K562 (cell line): Measurements from ENCODE around the gene PIN1. TPM values are rescaled to one million over a fixed set of nuclear protein-coding genes. Genes with fewer than 3 reads are reported as not detected.

Experiments used
- C11orf30 ChIP-seq: fragments of 450-650 bp; IDR thresholded peaks from 2 replicates; pipeline ENCODE4 v1.6.1; 2016; ENCODE audit warnings: low read depth, mild to moderate bottlenecking
- CBFA2T3 ChIP-seq: fragments of 450-650 bp; IDR thresholded peaks from 2 replicates; pipeline ENCODE4 v1.6.1; 2017
- CREBBP ChIP-seq: IDR thresholded peaks from one replicate; pipeline ENCODE4 v1.6.1; 2012; ENCODE audit warnings: low read depth, mild to moderate bottlenecking, control low read depth, inconsistent platforms, low read length
- E2F3 ChIP-seq: fragments of 250-450 bp; sonication (Bioruptor Pico); IDR thresholded peaks from 2 replicates; pipeline ENCODE4 v1.4.0; 2020; ENCODE audit warnings: mild to moderate bottlenecking
- EGR1 ChIP-seq: fragments of 450-650 bp; conservative IDR thresholded peaks from 2 replicates; pipeline ENCODE4 v1.6.1; 2017; ENCODE audit warnings: mild to moderate bottlenecking
- KDM1A ChIP-seq, 2 experiments: fragments of 450-650 bp; IDR thresholded peaks; 2 replicates each; pipeline ENCODE4 v1.6.1; 2016; ENCODE audit warnings: mild to moderate bottlenecking in 2 of 2
- RBM34 ChIP-seq: fragments of 200-400 bp; formaldehyde crosslinking; IDR thresholded peaks from 2 replicates; pipeline ENCODE4 v1.6.1; 2018; ENCODE audit warnings: low read length, borderline replicate concordance; ENCODE audit not compliant: insufficient read depth
- SIN3A ChIP-seq, 2 experiments: fragments of 150-350 bp in 1 of 2; IDR thresholded peaks; 2 replicates each; pipeline ENCODE4 v1.6.1; 2011 to 2016; ENCODE audit warnings: borderline replicate concordance in 2 of 2, low read depth in 2 of 2, low read length in 2 of 2, mild to moderate bottlenecking in 2 of 2, moderate library complexity in 2 of 2; ENCODE audit not compliant: control insufficient read depth in 1 of 2
- SREBF1 ChIP-seq: fragments of 150-350 bp; IDR thresholded peaks from 2 replicates; pipeline ENCODE4 v1.6.1; 2014; ENCODE audit warnings: antibody characterized with exemption, low read depth, low read length, borderline replicate concordance
- ZNF431 ChIP-seq: sonication (generic); formaldehyde crosslinking; IDR thresholded peaks from 2 replicates; pipeline ENCODE4 v1.8.0; 2022; ENCODE audit warnings: mild to moderate bottlenecking, missing genetic modification reagents
- polyA plus RNA-seq, 8 experiments: library from polyadenylated mRNA; depleted of rRNA in 4 of 8; stranded (reverse) in 5 of 8; unstranded in 3 of 8; fragments of >200 nt; fragmentation: Nextera tagmentation in 2 of 8; fragmentation: Illumina TruSeq in 1 of 8; extraction: Ambion mirVana in 2 of 8; extraction: Trizol in 1 of 8; gene quantifications; 2 replicates each; pipeline versions ENCODE4 v1.2.1 to v1.2.3, GENCODE V29; 2011 to 2014; ENCODE audit warnings: inconsistent platforms in 1 of 8, missing spikeins in 1 of 8
- total RNA-seq, 7 experiments: library from RNA; depleted of rRNA in 6 of 7; stranded (reverse); fragments of >200 nt in 6 of 7; fragmentation: Illumina TruSeq in 2 of 7; extraction: Trizol in 2 of 7; gene quantifications; 2 replicates each; pipeline versions ENCODE4 v1.2.1 to v1.2.3, GENCODE V29; 2011 to 2021; ENCODE audit warnings: low replicate concordance in 1 of 7

The PIN1 gene
- total and polyA plus RNA-seq, 9 of the 15 experiments (the other 6 are each of a cell fraction or from before 2014, with no cell fraction given) = 1.6 to 178 (median 42.5) TPM

DNA sequence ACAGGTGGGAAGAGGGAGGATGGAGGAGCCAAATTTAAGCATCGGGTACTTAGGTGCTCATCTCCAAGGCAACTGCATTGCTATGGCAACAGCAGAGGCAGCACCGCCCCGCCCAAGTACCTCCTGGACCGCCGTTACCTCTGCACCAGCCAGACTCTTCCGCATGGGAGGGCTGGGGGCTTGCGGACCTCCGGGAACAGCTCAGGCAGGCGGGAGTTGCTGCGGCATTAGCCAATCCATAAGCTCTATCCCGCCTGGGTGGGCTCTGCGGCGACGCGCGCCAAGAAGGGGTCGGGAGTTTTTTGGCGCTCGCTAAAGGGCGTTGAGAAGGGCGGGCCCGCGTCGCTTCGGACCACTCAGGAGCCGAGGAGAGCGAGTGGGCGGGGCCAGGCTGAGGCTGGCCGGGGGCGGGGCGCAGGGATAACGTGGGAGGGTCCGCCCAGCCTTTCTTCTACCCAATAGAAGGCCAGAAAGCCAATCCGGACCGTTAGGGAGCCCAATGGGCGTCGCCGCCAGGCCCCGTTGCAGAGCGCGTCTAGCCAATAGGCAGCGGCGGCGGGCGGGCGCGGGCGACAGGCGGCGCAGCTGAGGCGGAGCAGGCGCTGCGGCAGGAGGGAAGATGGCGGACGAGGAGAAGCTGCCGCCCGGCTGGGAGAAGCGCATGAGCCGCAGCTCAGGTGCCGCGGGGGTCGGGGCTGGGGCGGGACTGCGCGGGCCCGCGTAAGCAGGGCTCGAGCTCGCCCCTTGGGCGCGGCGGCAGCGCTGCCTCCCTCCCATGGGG, at the start of gene PIN1 (continued):
- TF ChIP-seq SREBF1 (no peak), C11orf30 (peak; percentile 77), SIN3A (IDR thresholded peaks at IDR 0.05; ENCODE audit: borderline replicate concordance in 2 of 2, control insufficient read depth in 1 of 2, low read depth in 2 of 2, low read length in 2 of 2) (peak in 1 of 2 experiments; percentile 55; a peak in 2 of 4 replicates), CBFA2T3 (no peak), CREBBP (peak; percentile 97), ZNF431 (CRISPR knock-in tag) (0 out of 2 replicates have a peak, but pooled peaks have one; percentile 56), KDM1A (IDR thresholded peaks at IDR 0.05) (peak in 1 of 2 experiments; percentile 98), RBM34 (0 out of 2 replicates have a peak, but pooled peaks have one; percentile 69), EGR1 (peak; percentile 87), E2F3 (CRISPR knock-in tag) (0 out of 2 replicates have a peak, but pooled peaks have one; percentile 71)
